Thoracic aorta (tissue), 2 donors: ENCODE measurements around the gene OCA2. TPM values are rescaled to one million over a fixed set of nuclear protein-coding genes. Genes with fewer than 3 reads are reported as not detected.

ENCODE experiments used
- ATAC-seq: fragments of 150-250 bp; one replicate; pipeline ENCODE4 v1.8.0; 2017; ENCODE audit warnings: low read depth; ENCODE audit not compliant: insufficient number of reproducible peaks, low FRiP score
- DNase-seq: peaks from one replicate; pipeline ENCODE4 v3.0.0-alpha.2; 2020; ENCODE audit warnings: low spot score
- H3K27ac ChIP-seq, 2 donors: fragments of 200-600 bp; sonication (generic); 1 replicate in 1 of 2; 2 replicates in 1 of 2; pipeline ENCODE4 v1.5.1; 2016; ENCODE audit warnings: mild to moderate bottlenecking in 2 of 2, moderate library complexity in 2 of 2
- H3K27me3 ChIP-seq: fragments of 200-600 bp; sonication (generic); replicated peaks from 2 replicates; pipeline ENCODE4 v1.6.0; 2016; ENCODE audit warnings: mild to moderate bottlenecking; ENCODE audit not compliant: insufficient read depth
- H3K36me3 ChIP-seq: fragments of 200-600 bp; sonication (generic); one replicate; pipeline ENCODE4 v1.5.1; 2016
- H3K4me1 ChIP-seq, 2 donors: fragments of 200-600 bp; sonication (generic); 1 replicate in 1 of 2; 2 replicates in 1 of 2; pipeline versions ENCODE4 v1.5.1 to v1.6.0; 2016; ENCODE audit warnings: low read depth in 2 of 2, mild to moderate bottlenecking in 1 of 2; ENCODE audit not compliant: control insufficient read depth in 1 of 2
- H3K4me3 ChIP-seq: fragments of 200-600 bp; sonication (generic); 2 replicates; pipeline ENCODE4 v1.5.1; 2016; ENCODE audit warnings: mild to moderate bottlenecking
- H3K9me3 ChIP-seq: fragments of 200-600 bp; sonication (generic); 2 replicates; pipeline ENCODE4 v1.5.1; 2016
- CTCF ChIP-seq: fragments of 200-600 bp; sonication (generic); IDR thresholded peaks from one replicate; pipeline ENCODE4 v1.5.1; 2019; ENCODE audit warnings: antibody characterized with exemption
- total RNA-seq, 2 donors: library from RNA; depleted of rRNA; stranded (reverse); fragments of >200 nt; gene quantifications; one replicate each; pipeline versions ENCODE4 v1.1.0 to v1.2.3, GENCODE V29; 2016

Gene OCA2
- total RNA-seq, 2 donors from 2014 or later: 8.0 to 14.8 TPM

GRCh38 chr15:27826411-27826810 is 272.7 kb downstream of the OCA2 start:
- Histone ChIP-seq H3K36me3 (no peaks in the 10 kb centered on the region), H3K9me3 (no peaks in the 10 kb centered on the region), H3K27ac (no peak overlapping the region), H3K4me3 (no peak overlapping the region), H3K4me1 (no peaks in the 10 kb centered on the region), H3K27me3 (no peaks in the 10 kb centered on the region)
- no peak for TF ChIP-seq CTCF
- ATAC-seq: no peak
- DNase-seq: no peak

GRCh38 chr15:27824841-27825422 is 274.2 kb downstream of the OCA2 start:
- no peaks in the 10 kb centered on the region for H3K36me3 ChIP-seq
- no peaks in the 10 kb centered on the region for H3K4me1 ChIP-seq
- H3K9me3 ChIP-seq: no peaks in the 10 kb centered on the region
- no peak overlapping the region for H3K27ac ChIP-seq
- ATAC-seq (no peak), DNase-seq (no peak)
- no peak overlapping the region for H3K4me3 ChIP-seq
- no peaks in the 10 kb centered on the region for H3K27me3 ChIP-seq
- TF ChIP-seq CTCF: no peak

- no peak overlapping the region for H3K4me3 ChIP-seq
- no peaks in the 10 kb centered on the region for H3K9me3 ChIP-seq
- no peaks in the 10 kb centered on the region for H3K36me3 ChIP-seq
- DNase-seq: no peak
- no peaks in the 10 kb centered on the region for H3K27me3 ChIP-seq
- ATAC-seq: no peak
- H3K4me1 ChIP-seq: no peaks in the 10 kb centered on the region
- no peak overlapping the region for H3K27ac ChIP-seq
- no peak for TF ChIP-seq CTCF
Observed at GRCh38 chr15:27821273-27821672, 277.8 kb downstream of the OCA2 start.

GRCh38 chr15:27820722-27821121 is 278.4 kb downstream of the OCA2 start:
- no peaks in the 10 kb centered on the region for H3K4me1 ChIP-seq
- H3K36me3 ChIP-seq: no peaks in the 10 kb centered on the region
- no peak for TF ChIP-seq CTCF
- no peak for ATAC-seq
- no peak overlapping the region for H3K4me3 ChIP-seq
- no peaks in the 10 kb centered on the region for H3K27me3 ChIP-seq
- DNase-seq: no peak
- no peak overlapping the region for H3K27ac ChIP-seq
- no peaks in the 10 kb centered on the region for H3K9me3 ChIP-seq

- Histone ChIP-seq H3K27me3 (no peaks in the 10 kb centered on the region), H3K4me3 (no peak overlapping the region), H3K27ac (no peak overlapping the region), H3K9me3 (no peaks in the 10 kb centered on the region), H3K4me1 (no peaks in the 10 kb centered on the region), H3K36me3 (no peaks in the 10 kb centered on the region)
- ATAC-seq (no peak), DNase-seq (no peak)
- TF ChIP-seq CTCF: no peak
Observed at GRCh38 chr15:27820232-27820631, 278.9 kb downstream of the OCA2 start.
